GM23338 (cell line): ENCODE data around the gene OLIG3. TPM values are rescaled to one million over a fixed set of nuclear protein-coding genes. Genes with fewer than 3 reads are reported as not detected.

Experiments used
- ATAC-seq: fragments of 200-7000 bp; cut with Tn5 transposase; 3 replicates; pipeline ENCODE4 v1.9.1; 2020
- DNase-seq: peaks from one replicate; pipeline ENCODE4 v3.0.0-alpha.2; 2015; ENCODE audit warnings: low spot score
- H2AFZ ChIP-seq: fragments of 200-600 bp; sonication (generic); 2 replicates; pipeline ENCODE4 v1.8.0; 2016; ENCODE audit warnings: antibody characterized with exemption, mild to moderate bottlenecking, moderate library complexity
- H3F3A ChIP-seq: fragments of 200-600 bp; sonication (generic); replicated peaks from 2 replicates; pipeline ENCODE4 v1.8.0; 2017; ENCODE audit warnings: antibody characterized with exemption, mixed run types, low read depth
- H3K27ac ChIP-seq: fragments of 200-600 bp; sonication (generic); 2 replicates; pipeline ENCODE4 v1.6.1; 2016; ENCODE audit warnings: low read depth
- H3K27me3 ChIP-seq: fragments of 200-600 bp; sonication (generic); 2 replicates; pipeline ENCODE4 v1.8.0; 2016; ENCODE audit warnings: mild to moderate bottlenecking, mixed run types, moderate library complexity; ENCODE audit not compliant: insufficient read depth
- H3K36me3 ChIP-seq: fragments of 200-600 bp; sonication (generic); 2 replicates; pipeline ENCODE4 v1.8.0; 2016; ENCODE audit warnings: mild to moderate bottlenecking; ENCODE audit not compliant: insufficient read depth
- H3K4me1 ChIP-seq: fragments of 200-600 bp; sonication (generic); 2 replicates; pipeline ENCODE4 v1.8.0; 2016; ENCODE audit warnings: mild to moderate bottlenecking, moderate library complexity; ENCODE audit not compliant: insufficient read depth
- H3K4me2 ChIP-seq: fragments of 200-600 bp; sonication (generic); 2 replicates; pipeline ENCODE4 v1.7.1; 2017; ENCODE audit warnings: mixed run types
- H3K4me3 ChIP-seq: fragments of 200-600 bp; sonication (generic); 2 replicates; pipeline ENCODE4 v1.6.1; 2016; ENCODE audit warnings: mixed run types
- H3K79me2 ChIP-seq: fragments of 200-600 bp; sonication (generic); replicated peaks from 2 replicates; pipeline ENCODE4 v1.8.0; 2017; ENCODE audit warnings: mild to moderate bottlenecking; ENCODE audit not compliant: insufficient read depth
- H3K9me2 ChIP-seq: fragments of 200-600 bp; sonication (generic); 2 replicates; pipeline ENCODE4 v1.8.0; 2017; ENCODE audit not compliant: insufficient read depth
- H4K20me1 ChIP-seq: fragments of 200-600 bp; sonication (generic); replicated peaks from 2 replicates; pipeline ENCODE4 v1.8.0; 2017; ENCODE audit warnings: mild to moderate bottlenecking; ENCODE audit not compliant: insufficient read depth
- H3K27ac Mint-ChIP-seq: 2 replicates; pipeline ENCODE4 v1.8.0; 2020; ENCODE audit warnings: inconsistent platforms, mild to moderate bottlenecking, moderate library complexity, mixed read lengths
- H3K27me3 Mint-ChIP-seq: 3 replicates; pipeline ENCODE4 v1.8.0; 2022; ENCODE audit warnings: low read depth, mild to moderate bottlenecking, moderate library complexity, mixed read lengths, inconsistent platforms; ENCODE audit not compliant: insufficient read depth, poor library complexity
- H3K36me3 Mint-ChIP-seq: 3 replicates; pipeline ENCODE4 v1.8.0; 2021; ENCODE audit warnings: low read depth, mild to moderate bottlenecking, inconsistent platforms, moderate library complexity, mixed read lengths
- H3K4me1 Mint-ChIP-seq: 3 replicates; pipeline ENCODE4 v1.8.0; 2020; ENCODE audit warnings: mild to moderate bottlenecking, inconsistent platforms, mixed read lengths
- H3K4me3 Mint-ChIP-seq: 3 replicates; pipeline ENCODE4 v1.8.0; 2021; ENCODE audit warnings: moderate library complexity, mild to moderate bottlenecking, inconsistent platforms, mixed read lengths
- H3K9me3 Mint-ChIP-seq: 3 replicates; pipeline ENCODE4 v1.8.0; 2020; ENCODE audit warnings: moderate library complexity, mild to moderate bottlenecking, inconsistent platforms, mixed read lengths
- CREB1 ChIP-seq: fragments of 250-450 bp; sonication (Bioruptor Pico); IDR thresholded peaks from 2 replicates; pipeline ENCODE4 v1.5.0; 2020; ENCODE audit warnings: low read depth, mild to moderate bottlenecking, moderate library complexity
- EZH2 ChIP-seq: fragments of 200-600 bp; sonication (generic); IDR thresholded peaks from one replicate; pipeline ENCODE4 v1.8.0; 2017; ENCODE audit warnings: antibody characterized with exemption, mild to moderate bottlenecking, low read depth; ENCODE audit not compliant: unreplicated experiment
- EZH2phosphoT487 ChIP-seq: fragments of 200-600 bp; sonication (generic); IDR thresholded peaks from one replicate; pipeline ENCODE4 v1.8.1; 2018; ENCODE audit warnings: antibody characterized with exemption; ENCODE audit not compliant: unreplicated experiment
- JUNB ChIP-seq: IDR thresholded peaks from one replicate; pipeline ENCODE4 v1.6.1; 2016; ENCODE audit warnings: antibody characterized with exemption; ENCODE audit not compliant: unreplicated experiment
- NANOG ChIP-seq: IDR thresholded peaks from 2 replicates; pipeline ENCODE4 v1.6.1; 2016; ENCODE audit warnings: antibody characterized with exemption, borderline replicate concordance
- POLR2AphosphoS5 ChIP-seq: IDR thresholded peaks from 2 replicates; pipeline ENCODE4 v1.6.1; 2016; ENCODE audit warnings: antibody characterized with exemption, low read depth
- STAT1 ChIP-seq: IDR thresholded peaks from one replicate; pipeline ENCODE4 v1.6.1; 2016; ENCODE audit warnings: antibody characterized with exemption; ENCODE audit not compliant: unreplicated experiment
- ZNF114 ChIP-seq: fragments of 250-450 bp; sonication (Bioruptor Pico); IDR thresholded peaks from 2 replicates; pipeline ENCODE4 v1.5.0; 2020; ENCODE audit warnings: mild to moderate bottlenecking, moderate library complexity
- ZNF331 ChIP-seq: fragments of 250-450 bp; sonication (Bioruptor Pico); IDR thresholded peaks from 2 replicates; pipeline ENCODE4 v1.5.0; 2020; ENCODE audit warnings: low read depth, mild to moderate bottlenecking, moderate library complexity
- polyA plus RNA-seq: library from polyadenylated mRNA; unstranded; fragments of >200 nt; fragmentation: Nextera tagmentation; extraction: Ambion mirVana; gene quantifications from 2 replicates; pipeline ENCODE4 v1.2.1, GENCODE V29; 2016
- total RNA-seq: library from RNA; depleted of rRNA; stranded (reverse); fragments of >200 nt; shearing (Covaris generic); gene quantifications from 2 replicates; pipeline ENCODE4 v1.2.3, GENCODE V29; 2014
- TF ChIP-seq, protein P1 (sequence below): fragments of 250-450 bp; sonication (Bioruptor Pico); IDR thresholded peaks from 2 replicates; pipeline ENCODE4 v1.5.0; 2020; ENCODE audit warnings: mild to moderate bottlenecking, moderate library complexity
- TF ChIP-seq, protein P2 (sequence below), 2 experiments: fragments of 200-600 bp in 1 of 2; sonication (generic) in 1 of 2; conservative IDR thresholded peaks; 2 replicates each; pipeline versions ENCODE4 v1.5.1 to v1.6.1; 2016 to 2017; ENCODE audit warnings: antibody characterized with exemption in 2 of 2, low read depth in 2 of 2, mild to moderate bottlenecking in 2 of 2, moderate library complexity in 1 of 2
- TF ChIP-seq, protein P3 (sequence below): IDR thresholded peaks from 2 replicates; pipeline ENCODE4 v1.6.1; 2016; ENCODE audit warnings: antibody characterized with exemption
- TF ChIP-seq, protein P4 (sequence below): IDR thresholded peaks from one replicate; pipeline ENCODE4 v1.6.1; 2018; ENCODE audit warnings: antibody characterized with exemption; ENCODE audit not compliant: unreplicated experiment

OLIG3 gene
- total and polyA plus RNA-seq, 2 experiments from 2014 or later = 0.10 to 1.1 TPM

DNA sequence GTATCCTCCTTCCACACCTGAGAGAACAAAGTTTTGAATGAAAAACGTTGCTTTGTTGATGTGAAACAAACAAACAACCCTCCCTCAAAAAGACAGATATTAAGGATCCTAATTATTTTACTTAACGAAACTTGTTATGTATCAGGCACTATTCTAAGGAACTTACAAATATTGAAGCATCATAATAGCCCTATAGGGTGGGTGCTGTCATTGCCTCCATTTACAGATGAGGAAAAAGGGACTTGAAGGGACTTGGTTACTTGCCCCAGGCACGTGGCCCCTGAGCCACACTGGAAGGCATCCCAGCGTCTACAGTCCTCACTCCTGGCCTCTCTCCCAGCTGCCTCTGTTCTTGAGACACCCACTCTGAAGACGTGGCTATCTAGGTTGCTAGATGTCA, 20.2 kb upstream of the OLIG3 start:
- Histone ChIP-seq H3K79me2 (no peaks in the 10 kb centered on the region), H3F3A (no peaks in the 10 kb centered on the region; the same call in 1 of the 2 replicates), H3K4me2 (no peak overlapping the region), H4K20me1 (no peaks in the 10 kb centered on the region), H2AFZ (no peak overlapping the region), H3K27ac (no peak overlapping the region), H3K36me3 (no peaks in the 10 kb centered on the region), H3K4me3 (no peak overlapping the region), H3K27me3 (0 out of 2 replicates have a peak, but pooled peaks cover 6% of the 10 kb centered on the region), H3K9me2 (no peaks in the 10 kb centered on the region), H3K4me1 (peaks cover 42% of the 10 kb centered on the region)
- peaks cover 3% of the 10 kb centered on the region; the same call in 1 of the 3 replicates for H3K9me3 Mint-ChIP-seq
- peaks cover 37% of the 10 kb centered on the region for H3K4me1 Mint-ChIP-seq
- DNase-seq = no peak
- H3K4me3 Mint-ChIP-seq = no peak overlapping the region
- peaks cover 12% of the 10 kb centered on the region for H3K27me3 Mint-ChIP-seq
- ATAC-seq = no peak
- TF ChIP-seq EZH2 (no peak), NANOG (no peak), ZNF331 (no peak), JUNB (no peak), POLR2AphosphoS5 (no peak), STAT1 (no peak), EZH2phosphoT487 (no peak), ZNF114 (CRISPR knock-in tag) (no peak), CREB1 (CRISPR knock-in tag) (no peak)
- TF ChIP-seq, protein P1, sequence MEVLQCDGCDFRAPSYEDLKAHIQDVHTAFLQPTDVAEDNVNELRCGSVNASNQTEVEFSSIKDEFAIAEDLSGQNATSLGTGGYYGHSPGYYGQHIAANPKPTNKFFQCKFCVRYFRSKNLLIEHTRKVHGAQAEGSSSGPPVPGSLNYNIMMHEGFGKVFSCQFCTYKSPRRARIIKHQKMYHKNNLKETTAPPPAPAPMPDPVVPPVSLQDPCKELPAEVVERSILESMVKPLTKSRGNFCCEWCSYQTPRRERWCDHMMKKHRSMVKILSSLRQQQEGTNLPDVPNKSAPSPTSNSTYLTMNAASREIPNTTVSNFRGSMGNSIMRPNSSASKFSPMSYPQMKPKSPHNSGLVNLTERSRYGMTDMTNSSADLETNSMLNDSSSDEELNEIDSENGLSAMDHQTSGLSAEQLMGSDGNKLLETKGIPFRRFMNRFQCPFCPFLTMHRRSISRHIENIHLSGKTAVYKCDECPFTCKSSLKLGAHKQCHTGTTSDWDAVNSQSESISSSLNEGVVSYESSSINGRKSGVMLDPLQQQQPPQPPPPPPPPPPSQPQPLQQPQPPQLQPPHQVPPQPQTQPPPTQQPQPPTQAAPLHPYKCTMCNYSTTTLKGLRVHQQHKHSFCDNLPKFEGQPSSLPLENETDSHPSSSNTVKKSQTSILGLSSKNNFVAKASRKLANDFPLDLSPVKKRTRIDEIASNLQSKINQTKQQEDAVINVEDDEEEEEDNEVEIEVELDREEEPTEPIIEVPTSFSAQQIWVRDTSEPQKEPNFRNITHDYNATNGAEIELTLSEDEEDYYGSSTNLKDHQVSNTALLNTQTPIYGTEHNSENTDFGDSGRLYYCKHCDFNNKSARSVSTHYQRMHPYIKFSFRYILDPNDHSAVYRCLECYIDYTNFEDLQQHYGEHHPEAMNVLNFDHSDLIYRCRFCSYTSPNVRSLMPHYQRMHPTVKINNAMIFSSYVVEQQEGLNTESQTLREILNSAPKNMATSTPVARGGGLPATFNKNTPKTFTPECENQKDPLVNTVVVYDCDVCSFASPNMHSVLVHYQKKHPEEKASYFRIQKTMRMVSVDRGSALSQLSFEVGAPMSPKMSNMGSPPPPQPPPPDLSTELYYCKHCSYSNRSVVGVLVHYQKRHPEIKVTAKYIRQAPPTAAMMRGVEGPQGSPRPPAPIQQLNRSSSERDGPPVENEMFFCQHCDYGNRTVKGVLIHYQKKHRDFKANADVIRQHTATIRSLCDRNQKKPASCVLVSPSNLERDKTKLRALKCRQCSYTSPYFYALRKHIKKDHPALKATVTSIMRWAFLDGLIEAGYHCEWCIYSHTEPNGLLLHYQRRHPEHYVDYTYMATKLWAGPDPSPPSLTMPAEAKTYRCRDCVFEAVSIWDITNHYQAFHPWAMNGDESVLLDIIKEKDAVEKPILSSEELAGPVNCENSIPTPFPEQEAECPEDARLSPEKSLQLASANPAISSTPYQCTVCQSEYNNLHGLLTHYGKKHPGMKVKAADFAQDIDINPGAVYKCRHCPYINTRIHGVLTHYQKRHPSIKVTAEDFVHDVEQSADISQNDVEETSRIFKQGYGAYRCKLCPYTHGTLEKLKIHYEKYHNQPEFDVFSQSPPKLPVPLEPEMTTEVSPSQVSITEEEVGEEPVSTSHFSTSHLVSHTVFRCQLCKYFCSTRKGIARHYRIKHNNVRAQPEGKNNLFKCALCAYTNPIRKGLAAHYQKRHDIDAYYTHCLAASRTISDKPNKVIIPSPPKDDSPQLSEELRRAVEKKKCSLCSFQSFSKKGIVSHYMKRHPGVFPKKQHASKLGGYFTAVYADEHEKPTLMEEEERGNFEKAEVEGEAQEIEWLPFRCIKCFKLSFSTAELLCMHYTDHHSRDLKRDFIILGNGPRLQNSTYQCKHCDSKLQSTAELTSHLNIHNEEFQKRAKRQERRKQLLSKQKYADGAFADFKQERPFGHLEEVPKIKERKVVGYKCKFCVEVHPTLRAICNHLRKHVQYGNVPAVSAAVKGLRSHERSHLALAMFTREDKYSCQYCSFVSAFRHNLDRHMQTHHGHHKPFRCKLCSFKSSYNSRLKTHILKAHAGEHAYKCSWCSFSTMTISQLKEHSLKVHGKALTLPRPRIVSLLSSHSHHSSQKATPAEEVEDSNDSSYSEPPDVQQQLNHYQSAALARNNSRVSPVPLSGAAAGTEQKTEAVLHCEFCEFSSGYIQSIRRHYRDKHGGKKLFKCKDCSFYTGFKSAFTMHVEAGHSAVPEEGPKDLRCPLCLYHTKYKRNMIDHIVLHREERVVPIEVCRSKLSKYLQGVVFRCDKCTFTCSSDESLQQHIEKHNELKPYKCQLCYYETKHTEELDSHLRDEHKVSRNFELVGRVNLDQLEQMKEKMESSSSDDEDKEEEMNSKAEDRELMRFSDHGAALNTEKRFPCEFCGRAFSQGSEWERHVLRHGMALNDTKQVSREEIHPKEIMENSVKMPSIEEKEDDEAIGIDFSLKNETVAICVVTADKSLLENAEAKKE (CRISPR knock-in tag) = no peak
- TF ChIP-seq, protein P2, sequence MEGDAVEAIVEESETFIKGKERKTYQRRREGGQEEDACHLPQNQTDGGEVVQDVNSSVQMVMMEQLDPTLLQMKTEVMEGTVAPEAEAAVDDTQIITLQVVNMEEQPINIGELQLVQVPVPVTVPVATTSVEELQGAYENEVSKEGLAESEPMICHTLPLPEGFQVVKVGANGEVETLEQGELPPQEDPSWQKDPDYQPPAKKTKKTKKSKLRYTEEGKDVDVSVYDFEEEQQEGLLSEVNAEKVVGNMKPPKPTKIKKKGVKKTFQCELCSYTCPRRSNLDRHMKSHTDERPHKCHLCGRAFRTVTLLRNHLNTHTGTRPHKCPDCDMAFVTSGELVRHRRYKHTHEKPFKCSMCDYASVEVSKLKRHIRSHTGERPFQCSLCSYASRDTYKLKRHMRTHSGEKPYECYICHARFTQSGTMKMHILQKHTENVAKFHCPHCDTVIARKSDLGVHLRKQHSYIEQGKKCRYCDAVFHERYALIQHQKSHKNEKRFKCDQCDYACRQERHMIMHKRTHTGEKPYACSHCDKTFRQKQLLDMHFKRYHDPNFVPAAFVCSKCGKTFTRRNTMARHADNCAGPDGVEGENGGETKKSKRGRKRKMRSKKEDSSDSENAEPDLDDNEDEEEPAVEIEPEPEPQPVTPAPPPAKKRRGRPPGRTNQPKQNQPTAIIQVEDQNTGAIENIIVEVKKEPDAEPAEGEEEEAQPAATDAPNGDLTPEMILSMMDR (conservative IDR thresholded peaks at IDR 0.05; ENCODE audit: low read depth in 2 of 2) = no peak
- TF ChIP-seq, protein P3, sequence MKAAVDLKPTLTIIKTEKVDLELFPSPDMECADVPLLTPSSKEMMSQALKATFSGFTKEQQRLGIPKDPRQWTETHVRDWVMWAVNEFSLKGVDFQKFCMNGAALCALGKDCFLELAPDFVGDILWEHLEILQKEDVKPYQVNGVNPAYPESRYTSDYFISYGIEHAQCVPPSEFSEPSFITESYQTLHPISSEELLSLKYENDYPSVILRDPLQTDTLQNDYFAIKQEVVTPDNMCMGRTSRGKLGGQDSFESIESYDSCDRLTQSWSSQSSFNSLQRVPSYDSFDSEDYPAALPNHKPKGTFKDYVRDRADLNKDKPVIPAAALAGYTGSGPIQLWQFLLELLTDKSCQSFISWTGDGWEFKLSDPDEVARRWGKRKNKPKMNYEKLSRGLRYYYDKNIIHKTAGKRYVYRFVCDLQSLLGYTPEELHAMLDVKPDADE = no peak
- TF ChIP-seq, protein P4, sequence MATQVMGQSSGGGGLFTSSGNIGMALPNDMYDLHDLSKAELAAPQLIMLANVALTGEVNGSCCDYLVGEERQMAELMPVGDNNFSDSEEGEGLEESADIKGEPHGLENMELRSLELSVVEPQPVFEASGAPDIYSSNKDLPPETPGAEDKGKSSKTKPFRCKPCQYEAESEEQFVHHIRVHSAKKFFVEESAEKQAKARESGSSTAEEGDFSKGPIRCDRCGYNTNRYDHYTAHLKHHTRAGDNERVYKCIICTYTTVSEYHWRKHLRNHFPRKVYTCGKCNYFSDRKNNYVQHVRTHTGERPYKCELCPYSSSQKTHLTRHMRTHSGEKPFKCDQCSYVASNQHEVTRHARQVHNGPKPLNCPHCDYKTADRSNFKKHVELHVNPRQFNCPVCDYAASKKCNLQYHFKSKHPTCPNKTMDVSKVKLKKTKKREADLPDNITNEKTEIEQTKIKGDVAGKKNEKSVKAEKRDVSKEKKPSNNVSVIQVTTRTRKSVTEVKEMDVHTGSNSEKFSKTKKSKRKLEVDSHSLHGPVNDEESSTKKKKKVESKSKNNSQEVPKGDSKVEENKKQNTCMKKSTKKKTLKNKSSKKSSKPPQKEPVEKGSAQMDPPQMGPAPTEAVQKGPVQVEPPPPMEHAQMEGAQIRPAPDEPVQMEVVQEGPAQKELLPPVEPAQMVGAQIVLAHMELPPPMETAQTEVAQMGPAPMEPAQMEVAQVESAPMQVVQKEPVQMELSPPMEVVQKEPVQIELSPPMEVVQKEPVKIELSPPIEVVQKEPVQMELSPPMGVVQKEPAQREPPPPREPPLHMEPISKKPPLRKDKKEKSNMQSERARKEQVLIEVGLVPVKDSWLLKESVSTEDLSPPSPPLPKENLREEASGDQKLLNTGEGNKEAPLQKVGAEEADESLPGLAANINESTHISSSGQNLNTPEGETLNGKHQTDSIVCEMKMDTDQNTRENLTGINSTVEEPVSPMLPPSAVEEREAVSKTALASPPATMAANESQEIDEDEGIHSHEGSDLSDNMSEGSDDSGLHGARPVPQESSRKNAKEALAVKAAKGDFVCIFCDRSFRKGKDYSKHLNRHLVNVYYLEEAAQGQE = no peak
- no peak overlapping the region for H3K27ac Mint-ChIP-seq
- no peaks in the 10 kb centered on the region for H3K36me3 Mint-ChIP-seq
